ENCODE results near the gene HOXC9. TPM values are rescaled to one million over a fixed set of nuclear protein-coding genes. Genes with fewer than 3 reads are reported as not detected.

Gene HOXC9
- total and polyA plus RNA-seq, 4 donors, result not detected

GRCh38 chr12:53999559-54000115 is 324 bp upstream of the HOXC9 start:
- Histone ChIP-seq H3K9ac (ENCODE audit: low read depth in 1 of 2, low read length in 2 of 2) (no peak overlapping the region), H3K9me3 (ENCODE audit: control insufficient read depth in 4 of 4, low read length in 3 of 4) (no peaks in the 10 kb centered on the region), H3K4me3 (ENCODE audit: low read depth in 1 of 3, low read length in 3 of 3) (peak overlapping the region in 1 of 3 donors; percentile 18), H3K36me3 (ENCODE audit: control insufficient read depth in 4 of 4, insufficient read depth in 3 of 4, low read depth in 1 of 4, low read length in 3 of 4) (no peaks in the 10 kb centered on the region), H3K27ac (ENCODE audit: low read depth in 1 of 2, low read length in 2 of 2) (no peak overlapping the region), H3K27me3 (ENCODE audit: control insufficient read depth in 4 of 4, insufficient read depth in 4 of 4, low read length in 3 of 4) (peaks cover 9 to 55% (median 16%) of the 10 kb centered on the region in 4 donors), H3K4me1 (ENCODE audit: control insufficient read depth in 4 of 4, insufficient read depth in 4 of 4, low read length in 3 of 4) (peaks cover 11 to 23% (median 15%) of the 10 kb centered on the region in 4 donors)
- WGBS, result 6% methylated on average over 35 of the region's 35 CpGs
- no peak for TF ChIP-seq RAD21 (IDR thresholded peaks at IDR 0.05)
- TF ChIP-seq REST (IDR thresholded peaks at IDR 0.05), result no peak
- no peak for TF ChIP-seq FOXA2 (IDR thresholded peaks at IDR 0.05)
- TF ChIP-seq RXRA (IDR thresholded peaks at IDR 0.05), result no peak
- TF ChIP-seq NR2F2 (IDR thresholded peaks at IDR 0.05), result no peak
- no peak for TF ChIP-seq GABPA (IDR thresholded peaks at IDR 0.05 in 1 of 2, conservative IDR thresholded peaks at IDR 0.05 in 1 of 2)
- TF ChIP-seq JUND (IDR thresholded peaks at IDR 0.05), result no peak
- no peak for TF ChIP-seq ZBTB33 (IDR thresholded peaks at IDR 0.05)
- TF ChIP-seq CTCF (IDR thresholded peaks at IDR 0.05; ENCODE audit: low read depth, low read length, missing input control), result no peak
- no peak for TF ChIP-seq FOXA1 (IDR thresholded peaks at IDR 0.05)
- TF ChIP-seq TAF1 (conservative IDR thresholded peaks at IDR 0.05), result no peak
- DNase-seq (ENCODE audit: low spot score), result no peak

GRCh38 chr12:54001283-54002187 is 1.6 kb downstream of the HOXC9 start:
- peaks cover 9 to 48% (median 11%) of the 10 kb centered on the region in 4 donors for H3K27me3 ChIP-seq (ENCODE audit: control insufficient read depth in 4 of 4, insufficient read depth in 4 of 4, low read length in 3 of 4)
- WGBS, result 18% methylated on average over 8 of the region's 8 CpGs
- H3K27ac ChIP-seq (ENCODE audit: low read depth in 1 of 2, low read length in 2 of 2), result no peak overlapping the region
- no peak overlapping the region for H3K4me3 ChIP-seq (ENCODE audit: low read depth in 1 of 3, low read length in 3 of 3)
- DNase-seq (ENCODE audit: low spot score), result no peak
- no peaks in the 10 kb centered on the region for H3K36me3 ChIP-seq (ENCODE audit: control insufficient read depth in 4 of 4, insufficient read depth in 3 of 4, low read depth in 1 of 4, low read length in 3 of 4)
- H3K4me1 ChIP-seq (ENCODE audit: control insufficient read depth in 4 of 4, insufficient read depth in 4 of 4, low read length in 3 of 4), result peaks cover 5 to 12% (median 9%) of the 10 kb centered on the region in 4 donors
- no peaks in the 10 kb centered on the region for H3K9me3 ChIP-seq (ENCODE audit: control insufficient read depth in 4 of 4, low read length in 3 of 4)
- no peak overlapping the region for H3K9ac ChIP-seq (ENCODE audit: low read depth in 1 of 2, low read length in 2 of 2)
- no peak for TF ChIP-seq YY1 (IDR thresholded peaks at IDR 0.05)
- no peak for TF ChIP-seq RAD21 (IDR thresholded peaks at IDR 0.05)
- no peak for TF ChIP-seq JUND (IDR thresholded peaks at IDR 0.05)
- no peak for TF ChIP-seq CTCF (IDR thresholded peaks at IDR 0.05; ENCODE audit: low read depth, low read length, missing input control)
- TF ChIP-seq MAX (IDR thresholded peaks at IDR 0.05), result no peak
- TF ChIP-seq NR2F2 (IDR thresholded peaks at IDR 0.05), result no peak
- TF ChIP-seq GABPA (IDR thresholded peaks at IDR 0.05 in 1 of 2, conservative IDR thresholded peaks at IDR 0.05 in 1 of 2), result no peak
- TF ChIP-seq FOXA2 (IDR thresholded peaks at IDR 0.05), result no peak
- no peak for TF ChIP-seq RXRA (IDR thresholded peaks at IDR 0.05)
- no peak for TF ChIP-seq REST (IDR thresholded peaks at IDR 0.05)
- TF ChIP-seq SP1 (IDR thresholded peaks at IDR 0.05), result no peak
- TF ChIP-seq TAF1 (conservative IDR thresholded peaks at IDR 0.05), result no peak
- TF ChIP-seq FOXA1 (IDR thresholded peaks at IDR 0.05), result no peak

Data from liver (tissue), 9 donors.